GM23338 (cell line): Measurements from ENCODE around the gene SLC35A4. TPM values are rescaled to one million over a fixed set of nuclear protein-coding genes. Genes with fewer than 3 reads are reported as not detected.

Experiments used
- ATAC-seq: fragments of 200-7000 bp; cut with Tn5 transposase; 3 replicates; pipeline ENCODE4 v1.9.1; 2020
- DNase-seq: peaks from one replicate; pipeline ENCODE4 v3.0.0-alpha.2; 2015; ENCODE audit warnings: low spot score
- H2AFZ ChIP-seq: fragments of 200-600 bp; sonication (generic); 2 replicates; pipeline ENCODE4 v1.8.0; 2016; ENCODE audit warnings: antibody characterized with exemption, mild to moderate bottlenecking, moderate library complexity
- H3F3A ChIP-seq: fragments of 200-600 bp; sonication (generic); replicated peaks from 2 replicates; pipeline ENCODE4 v1.8.0; 2017; ENCODE audit warnings: antibody characterized with exemption, mixed run types, low read depth
- H3K27ac ChIP-seq: fragments of 200-600 bp; sonication (generic); 2 replicates; pipeline ENCODE4 v1.6.1; 2016; ENCODE audit warnings: low read depth
- H3K27me3 ChIP-seq: fragments of 200-600 bp; sonication (generic); 2 replicates; pipeline ENCODE4 v1.8.0; 2016; ENCODE audit warnings: mild to moderate bottlenecking, mixed run types, moderate library complexity; ENCODE audit not compliant: insufficient read depth
- H3K36me3 ChIP-seq: fragments of 200-600 bp; sonication (generic); 2 replicates; pipeline ENCODE4 v1.8.0; 2016; ENCODE audit warnings: mild to moderate bottlenecking; ENCODE audit not compliant: insufficient read depth
- H3K4me1 ChIP-seq: fragments of 200-600 bp; sonication (generic); 2 replicates; pipeline ENCODE4 v1.8.0; 2016; ENCODE audit warnings: mild to moderate bottlenecking, moderate library complexity; ENCODE audit not compliant: insufficient read depth
- H3K4me2 ChIP-seq: fragments of 200-600 bp; sonication (generic); 2 replicates; pipeline ENCODE4 v1.7.1; 2017; ENCODE audit warnings: mixed run types
- H3K4me3 ChIP-seq: fragments of 200-600 bp; sonication (generic); 2 replicates; pipeline ENCODE4 v1.6.1; 2016; ENCODE audit warnings: mixed run types
- H3K79me2 ChIP-seq: fragments of 200-600 bp; sonication (generic); replicated peaks from 2 replicates; pipeline ENCODE4 v1.8.0; 2017; ENCODE audit warnings: mild to moderate bottlenecking; ENCODE audit not compliant: insufficient read depth
- H3K9me2 ChIP-seq: fragments of 200-600 bp; sonication (generic); 2 replicates; pipeline ENCODE4 v1.8.0; 2017; ENCODE audit not compliant: insufficient read depth
- H4K20me1 ChIP-seq: fragments of 200-600 bp; sonication (generic); replicated peaks from 2 replicates; pipeline ENCODE4 v1.8.0; 2017; ENCODE audit warnings: mild to moderate bottlenecking; ENCODE audit not compliant: insufficient read depth
- H3K27ac Mint-ChIP-seq: 2 replicates; pipeline ENCODE4 v1.8.0; 2020; ENCODE audit warnings: inconsistent platforms, mild to moderate bottlenecking, moderate library complexity, mixed read lengths
- H3K27me3 Mint-ChIP-seq: 3 replicates; pipeline ENCODE4 v1.8.0; 2022; ENCODE audit warnings: low read depth, mild to moderate bottlenecking, moderate library complexity, mixed read lengths, inconsistent platforms; ENCODE audit not compliant: insufficient read depth, poor library complexity
- H3K36me3 Mint-ChIP-seq: 3 replicates; pipeline ENCODE4 v1.8.0; 2021; ENCODE audit warnings: low read depth, mild to moderate bottlenecking, inconsistent platforms, moderate library complexity, mixed read lengths
- H3K4me1 Mint-ChIP-seq: 3 replicates; pipeline ENCODE4 v1.8.0; 2020; ENCODE audit warnings: mild to moderate bottlenecking, inconsistent platforms, mixed read lengths
- H3K4me3 Mint-ChIP-seq: 3 replicates; pipeline ENCODE4 v1.8.0; 2021; ENCODE audit warnings: moderate library complexity, mild to moderate bottlenecking, inconsistent platforms, mixed read lengths
- H3K9me3 Mint-ChIP-seq: 3 replicates; pipeline ENCODE4 v1.8.0; 2020; ENCODE audit warnings: moderate library complexity, mild to moderate bottlenecking, inconsistent platforms, mixed read lengths
- CREB1 ChIP-seq: fragments of 250-450 bp; sonication (Bioruptor Pico); IDR thresholded peaks from 2 replicates; pipeline ENCODE4 v1.5.0; 2020; ENCODE audit warnings: low read depth, mild to moderate bottlenecking, moderate library complexity
- CTCF ChIP-seq, 2 experiments: fragments of 200-600 bp in 1 of 2; sonication (generic) in 1 of 2; conservative IDR thresholded peaks; 2 replicates each; pipeline versions ENCODE4 v1.5.1 to v1.6.1; 2016 to 2017; ENCODE audit warnings: antibody characterized with exemption in 2 of 2, low read depth in 2 of 2, mild to moderate bottlenecking in 2 of 2, moderate library complexity in 1 of 2
- JUNB ChIP-seq: IDR thresholded peaks from one replicate; pipeline ENCODE4 v1.6.1; 2016; ENCODE audit warnings: antibody characterized with exemption; ENCODE audit not compliant: unreplicated experiment
- NANOG ChIP-seq: IDR thresholded peaks from 2 replicates; pipeline ENCODE4 v1.6.1; 2016; ENCODE audit warnings: antibody characterized with exemption, borderline replicate concordance
- POLR2AphosphoS5 ChIP-seq: IDR thresholded peaks from 2 replicates; pipeline ENCODE4 v1.6.1; 2016; ENCODE audit warnings: antibody characterized with exemption, low read depth
- ZNF114 ChIP-seq: fragments of 250-450 bp; sonication (Bioruptor Pico); IDR thresholded peaks from 2 replicates; pipeline ENCODE4 v1.5.0; 2020; ENCODE audit warnings: mild to moderate bottlenecking, moderate library complexity
- ZNF462 ChIP-seq: fragments of 250-450 bp; sonication (Bioruptor Pico); IDR thresholded peaks from 2 replicates; pipeline ENCODE4 v1.5.0; 2020; ENCODE audit warnings: mild to moderate bottlenecking, moderate library complexity
- polyA plus RNA-seq: library from polyadenylated mRNA; unstranded; fragments of >200 nt; fragmentation: Nextera tagmentation; extraction: Ambion mirVana; gene quantifications from 2 replicates; pipeline ENCODE4 v1.2.1, GENCODE V29; 2016
- total RNA-seq: library from RNA; depleted of rRNA; stranded (reverse); fragments of >200 nt; shearing (Covaris generic); gene quantifications from 2 replicates; pipeline ENCODE4 v1.2.3, GENCODE V29; 2014

SLC35A4 gene
- total and polyA plus RNA-seq, 2 experiments from 2014 or later, result 17.7 to 39.1 TPM

- no peaks in the 10 kb centered on the region for H4K20me1 ChIP-seq
- no peak for TF ChIP-seq POLR2AphosphoS5
- no peak for TF ChIP-seq CTCF (conservative IDR thresholded peaks at IDR 0.05; ENCODE audit: low read depth in 2 of 2)
- TF ChIP-seq ZNF462 (CRISPR knock-in tag), result no peak
- no peak for TF ChIP-seq CREB1 (CRISPR knock-in tag)
- no peak for TF ChIP-seq NANOG
- no peak for TF ChIP-seq ZNF114 (CRISPR knock-in tag)
- TF ChIP-seq JUNB, result no peak
- no peaks in the 10 kb centered on the region for H3K79me2 ChIP-seq
- H3K4me2 ChIP-seq, result no peak overlapping the region
- no peaks in the 10 kb centered on the region for H3K4me1 ChIP-seq
- H3K27me3 ChIP-seq, result no peaks in the 10 kb centered on the region
- no peaks in the 10 kb centered on the region for H3K36me3 Mint-ChIP-seq
- DNase-seq, result no peak
- no peak overlapping the region for H3K4me3 ChIP-seq
- no peak overlapping the region for H3K4me3 Mint-ChIP-seq
- no peaks in the 10 kb centered on the region for H3K4me1 Mint-ChIP-seq
- no peaks in the 10 kb centered on the region for H3K36me3 ChIP-seq
- H2AFZ ChIP-seq, result no peak overlapping the region
- H3K27ac ChIP-seq, result no peak overlapping the region
- H3K9me3 Mint-ChIP-seq, result peaks cover 6% of the 10 kb centered on the region; the same call in 1 of the 3 replicates
- no peaks in the 10 kb centered on the region for H3K9me2 ChIP-seq
- no peak overlapping the region for H3K27ac Mint-ChIP-seq
- H3F3A ChIP-seq, result no peaks in the 10 kb centered on the region
- H3K27me3 Mint-ChIP-seq, result peaks cover 2% of the 10 kb centered on the region
- no peak for ATAC-seq
Observed at GRCh38 chr5:140595538-140596300, 31.1 kb downstream of the SLC35A4 start.
